ENCODE results near the gene ZMYM3.

ZMYM3 gene

GRCh38 chrX:71214604-71215337, 39.2 kb downstream of the ZMYM3 start:
- no peak for DNase-seq (ENCODE audit: low read depth in 3 of 3, low spot score in 1 of 3)

- no peak for DNase-seq (ENCODE audit: low read depth in 3 of 3, low spot score in 1 of 3)
Observed at GRCh38 chrX:71214152-71214551, 39.8 kb downstream of the ZMYM3 start.

GRCh38 chrX:71212536-71212935, 41.4 kb downstream of the ZMYM3 start:
- DNase-seq (ENCODE audit: low read depth in 3 of 3, low spot score in 1 of 3) = no peak

GRCh38 chrX:71210816-71211215, 43.1 kb downstream of the ZMYM3 start:
- DNase-seq (ENCODE audit: low read depth in 3 of 3, low spot score in 1 of 3) = no peak

DNA sequence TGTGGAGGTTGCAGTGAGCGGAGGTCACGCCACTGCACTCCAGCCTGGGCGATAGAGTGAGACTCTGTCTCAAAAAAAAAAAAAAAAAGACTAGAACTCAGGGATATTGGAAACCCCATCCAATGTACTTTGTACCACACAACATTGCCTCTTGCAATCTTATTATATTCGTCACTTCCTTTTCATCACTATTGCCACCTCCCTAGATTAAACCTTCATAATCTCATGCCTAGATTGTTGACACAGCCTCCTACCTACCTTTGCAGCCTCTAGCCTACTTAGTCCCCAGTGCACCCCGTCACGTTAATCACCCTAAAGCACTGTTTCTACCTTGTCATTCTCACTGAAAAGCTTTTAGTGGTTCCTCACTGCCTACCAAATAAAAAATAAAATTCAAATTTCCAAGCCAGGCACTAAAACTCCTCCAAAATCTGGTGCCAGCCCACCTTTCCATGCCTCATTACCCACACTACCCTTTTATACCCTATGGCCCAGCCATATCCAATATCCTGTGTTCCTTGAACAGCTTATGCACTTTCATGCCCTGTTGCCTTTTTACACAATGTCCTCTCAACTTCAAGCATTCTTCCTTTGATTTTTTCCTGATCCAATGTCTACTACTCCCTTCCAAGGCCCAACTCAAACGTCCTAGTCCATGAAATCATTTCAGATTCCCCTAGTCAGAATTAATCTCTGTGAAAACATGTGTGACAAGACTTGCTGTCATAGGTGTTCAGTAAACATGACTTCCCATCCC, 54.5 kb downstream of the ZMYM3 start:
- DNase-seq (ENCODE audit: low read depth in 3 of 3, low spot score in 1 of 3) = no peak

- no peak for DNase-seq (ENCODE audit: low read depth in 3 of 3, low spot score in 1 of 3)
Observed at GRCh38 chrX:71198066-71198465, 55.9 kb downstream of the ZMYM3 start.

DNA sequence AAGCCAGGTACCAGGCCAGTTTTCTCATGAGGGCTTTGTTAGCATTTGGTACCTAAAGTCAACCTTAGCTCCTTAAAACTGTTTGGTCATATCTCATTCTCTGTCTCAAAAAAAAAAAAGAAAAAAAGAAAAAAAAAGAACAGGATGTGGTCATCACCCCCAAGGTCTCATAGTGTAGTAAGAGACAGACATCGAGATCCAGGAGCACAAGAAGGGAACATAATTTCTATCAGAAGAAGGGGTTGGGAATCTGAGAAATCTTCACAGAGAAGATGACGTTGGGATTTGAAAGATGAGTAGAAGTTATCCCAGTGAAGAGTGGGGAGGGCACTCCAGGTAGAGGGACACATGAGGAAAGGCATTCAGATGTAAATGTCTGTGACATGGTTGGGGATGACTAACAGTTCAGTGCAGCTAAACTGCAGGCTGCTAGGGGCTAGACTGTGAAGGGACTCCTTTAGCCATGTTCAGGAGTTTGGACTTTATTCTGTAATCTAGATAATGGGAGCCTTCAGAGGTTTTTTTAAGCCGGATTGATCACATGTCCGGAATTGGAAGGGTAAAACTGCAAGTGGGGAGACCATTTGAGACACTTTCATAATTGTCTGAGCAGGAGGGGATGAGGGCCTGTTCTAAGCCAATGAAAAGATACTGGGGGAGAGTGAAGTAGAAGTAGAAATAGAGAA, 57.8 kb downstream of the ZMYM3 start:
- DNase-seq (ENCODE audit: low read depth in 3 of 3, low spot score in 1 of 3) = no peak

DNA sequence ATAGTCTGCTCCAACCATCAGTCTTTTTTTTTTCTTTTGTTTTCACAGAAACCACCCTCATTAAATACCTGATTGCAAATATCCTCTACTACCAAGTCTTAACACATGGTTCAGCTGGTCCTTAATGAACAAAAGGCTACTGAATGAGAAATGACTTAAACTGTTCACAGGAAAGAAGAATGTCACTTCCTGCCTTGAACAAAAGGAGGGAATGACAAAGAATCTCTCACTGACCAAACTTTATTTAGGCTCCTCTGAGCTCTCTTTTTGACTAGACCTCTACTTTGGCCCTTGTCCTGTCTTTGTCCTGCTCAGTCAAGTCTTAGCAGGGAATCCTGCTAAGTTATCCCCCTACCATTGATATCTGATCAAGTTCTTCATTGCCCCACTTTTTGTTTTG, 62.7 kb downstream of the ZMYM3 start:
- DNase-seq (ENCODE audit: low read depth in 3 of 3, low spot score in 1 of 3) = no peak

Measured in stimulated activated CD4-positive, alpha-beta T cell treated with anti-CD3 and anti-CD28 coated beads, TNF-alpha, amount 100 ng/mL, for 1 hour (primary cell).